ENCODE data around the gene IMP4. TPM values are rescaled to one million over a fixed set of nuclear protein-coding genes. Genes with fewer than 3 reads are reported as not detected.
A peak's percentile ranks its signal among the peaks of the same experiment; 100 is the strongest.
"Not testable (repeated sequence)": the region's sequence is repeated elsewhere in the genome, so short reads cannot be mapped to it uniquely, and the experiment has no call there.

The IMP4 gene
- total RNA-seq, 1 experiment from 2014 or later: 91.6 TPM

DNA sequence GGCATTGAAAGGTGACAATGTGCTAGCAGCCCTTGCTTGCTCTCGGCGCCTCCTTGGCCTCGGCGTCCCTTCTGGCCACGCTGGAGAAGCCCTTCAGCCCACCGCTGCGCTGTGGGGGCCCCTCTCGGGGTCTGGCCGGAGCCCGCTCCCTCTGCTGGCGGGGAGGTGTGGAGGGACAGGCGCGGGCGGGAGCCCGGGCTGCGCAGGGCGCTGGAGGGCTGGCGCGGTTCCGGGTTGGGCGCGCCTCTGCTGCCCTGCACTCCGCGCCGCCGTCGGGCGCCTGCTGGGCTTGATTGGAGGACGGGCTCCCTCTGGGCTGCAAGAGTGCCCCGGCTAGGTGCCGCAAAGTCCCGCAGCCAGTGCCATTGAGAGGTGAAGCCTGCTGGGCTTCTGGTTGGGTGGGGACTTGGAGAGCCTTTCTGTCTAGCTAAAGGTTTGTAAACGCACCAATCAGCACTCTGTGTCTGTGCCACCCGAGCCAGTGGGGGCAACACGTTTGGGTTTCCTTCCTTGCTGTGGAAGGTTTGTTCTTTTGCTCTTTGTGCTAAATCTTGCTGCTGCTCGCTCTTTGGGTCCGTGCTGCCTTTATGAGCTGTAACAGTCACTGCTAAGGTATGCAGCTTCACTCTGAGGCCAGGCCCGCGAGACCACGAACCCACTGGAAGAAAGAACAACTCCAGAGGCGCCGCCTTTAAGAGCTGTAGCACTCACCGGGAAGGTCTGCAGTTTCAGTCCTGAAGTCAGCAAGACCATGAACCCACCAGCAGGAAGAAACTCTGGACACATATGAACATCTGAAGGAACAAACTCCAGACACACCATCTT, 14.8 kb upstream of the IMP4 start:
- DNase-seq: peak; percentile 90
- no peaks in the 10 kb centered on the region for H3K36me3 ChIP-seq (replicated peaks; ENCODE audit: control insufficient read depth, insufficient read depth, low read length)
- peaks cover 6% of the 10 kb centered on the region for H3K27me3 ChIP-seq (ENCODE audit: control insufficient read depth, insufficient read depth, low read length)
- H3K4me3 ChIP-seq (ENCODE audit: insufficient read depth, low read depth, low read length): peak overlapping the region; percentile 36

DNA sequence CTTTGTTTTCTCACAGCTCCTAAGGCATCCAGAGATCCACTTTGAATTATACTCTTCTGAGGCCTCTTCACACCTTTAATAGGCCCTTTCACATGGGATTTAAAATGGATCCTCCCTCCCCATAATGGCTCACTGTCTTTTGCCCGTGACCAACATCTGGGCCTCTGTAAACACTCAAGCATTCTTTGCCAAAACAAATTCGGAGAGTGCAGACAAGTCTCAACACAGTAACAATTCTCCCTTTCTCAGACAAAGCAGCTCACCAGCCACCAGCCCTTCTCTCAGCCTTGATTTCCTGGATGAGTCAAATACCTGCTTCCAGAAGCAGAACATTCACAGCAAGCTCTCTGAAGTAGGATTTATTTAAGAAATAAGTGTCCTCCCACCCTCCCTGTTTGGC, 14.0 kb upstream of the IMP4 start:
- Histone ChIP-seq H3K4me3 (ENCODE audit: insufficient read depth, low read depth, low read length) (no peak overlapping the region), H3K27me3 (ENCODE audit: control insufficient read depth, insufficient read depth, low read length) (peaks cover 6% of the 10 kb centered on the region), H3K36me3 (replicated peaks; ENCODE audit: control insufficient read depth, insufficient read depth, low read length) (no peaks in the 10 kb centered on the region)
- DNase-seq: no peak

DNA sequence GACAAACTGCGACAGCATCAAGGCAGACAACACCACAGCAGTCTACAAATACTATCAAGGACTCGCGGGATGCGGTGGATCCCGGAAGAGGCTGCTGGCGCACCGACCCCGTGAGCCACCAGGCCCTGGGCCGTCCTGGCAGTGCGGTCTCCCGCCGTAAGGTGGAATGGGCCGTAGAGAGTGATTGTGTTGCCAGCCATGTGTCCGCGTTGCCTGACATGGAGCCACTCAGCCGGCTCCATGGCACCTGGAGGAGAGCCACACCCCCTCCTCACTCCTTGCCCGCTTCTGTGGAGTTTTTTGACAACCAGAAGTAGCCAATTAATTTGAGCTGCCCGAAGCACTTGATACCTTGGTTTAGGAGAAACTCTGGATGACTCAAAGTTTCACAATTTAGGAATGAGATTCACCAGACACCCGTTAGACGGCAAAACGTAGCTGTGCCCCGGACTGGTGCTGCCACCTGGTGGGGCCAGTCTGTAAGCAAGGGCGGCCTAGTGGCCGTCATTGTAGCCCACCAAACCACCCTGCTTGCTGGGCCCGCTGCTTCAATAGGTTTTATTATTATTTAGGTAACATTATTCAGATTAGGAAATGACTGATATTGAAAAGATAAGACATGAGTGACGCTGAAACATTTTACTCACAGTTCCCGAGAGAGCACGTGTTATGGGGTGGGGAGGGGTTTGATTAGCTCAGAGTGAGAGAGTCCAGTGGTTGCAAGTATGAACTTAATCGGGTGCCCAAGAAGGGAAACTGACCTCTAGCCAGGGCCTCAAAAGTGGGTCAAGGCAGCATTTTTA, 10.2 kb upstream of the IMP4 start:
- Histone ChIP-seq H3K27me3 (ENCODE audit: control insufficient read depth, insufficient read depth, low read length) (peaks cover 4% of the 10 kb centered on the region), H3K36me3 (replicated peaks; ENCODE audit: control insufficient read depth, insufficient read depth, low read length) (no peaks in the 10 kb centered on the region), H3K4me3 (ENCODE audit: insufficient read depth, low read depth, low read length) (peak overlapping the region; percentile 8; the same call in 1 of the 2 replicates)
- DNase-seq: peak; percentile 86

DNA sequence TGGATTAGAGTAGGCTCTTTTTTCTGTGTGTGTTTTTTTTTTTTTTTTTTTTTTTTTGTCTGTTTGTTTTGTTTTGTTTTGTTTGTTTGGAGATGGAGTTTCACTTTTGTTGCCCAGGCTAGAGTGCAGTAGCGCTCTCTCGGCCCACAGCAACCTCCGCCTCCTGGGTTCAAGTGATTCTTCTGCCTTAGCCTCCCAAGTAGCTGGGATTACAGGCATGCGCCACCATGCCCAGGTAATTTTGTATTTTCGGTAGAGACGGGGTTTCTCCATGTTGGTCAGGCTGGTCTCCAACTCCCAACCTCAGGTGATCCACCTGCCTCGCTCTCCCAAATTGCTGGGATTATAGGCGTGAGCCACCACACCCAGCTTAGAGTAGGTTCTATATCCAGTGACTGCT, 9.4 kb upstream of the IMP4 start:
- not testable (repeated sequence) for DNase-seq; H3K4me3 ChIP-seq (ENCODE audit: insufficient read depth, low read depth, low read length); H3K36me3 ChIP-seq (replicated peaks; ENCODE audit: control insufficient read depth, insufficient read depth, low read length); H3K27me3 ChIP-seq (ENCODE audit: control insufficient read depth, insufficient read depth, low read length)

DNA sequence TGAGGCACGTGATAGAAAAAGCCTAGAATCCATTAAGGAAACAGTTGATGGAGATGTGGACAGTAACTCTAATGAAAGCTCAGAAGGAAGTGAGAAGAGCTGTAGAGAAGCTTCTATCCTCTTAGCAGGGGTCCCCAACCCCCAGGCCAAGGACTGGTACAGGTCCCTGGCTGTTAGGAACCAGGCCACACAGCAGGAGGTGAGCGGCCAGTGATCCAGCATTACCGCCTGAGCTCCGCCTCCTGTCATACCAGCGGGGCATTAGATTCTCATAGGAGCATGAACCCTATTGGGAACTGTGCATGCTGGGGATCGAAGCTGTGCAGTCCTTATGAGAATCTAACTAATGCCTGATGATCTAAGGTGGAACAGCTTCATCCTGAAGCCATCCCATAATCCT, 8.7 kb upstream of the IMP4 start:
- no peak overlapping the region for H3K4me3 ChIP-seq (ENCODE audit: insufficient read depth, low read depth, low read length)
- peaks cover 3% of the 10 kb centered on the region for H3K36me3 ChIP-seq (replicated peaks; ENCODE audit: control insufficient read depth, insufficient read depth, low read length)
- H3K27me3 ChIP-seq (ENCODE audit: control insufficient read depth, insufficient read depth, low read length): peaks cover 2% of the 10 kb centered on the region; the same call in 1 of the 2 replicates
- DNase-seq: no peak

DNA sequence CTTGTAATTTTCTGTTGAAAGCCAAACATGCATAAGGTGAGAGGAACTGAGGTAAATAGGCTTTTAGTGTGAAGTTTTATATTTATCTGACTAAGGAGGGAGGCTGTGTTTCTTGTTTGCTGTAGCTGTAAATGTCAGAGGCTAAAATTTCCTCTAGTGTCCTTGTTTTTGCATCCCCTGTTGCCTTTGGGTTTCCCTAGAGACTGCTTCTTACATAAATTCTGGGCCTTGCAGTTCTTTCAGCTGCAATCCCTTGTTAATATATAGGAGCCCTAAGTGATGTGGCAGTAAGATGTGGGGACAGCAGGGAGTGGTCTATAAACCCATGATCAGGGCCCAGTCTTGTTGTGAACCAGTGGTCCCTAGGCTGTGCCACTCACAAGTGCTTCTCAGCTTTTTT, 7.5 kb upstream of the IMP4 start:
- Histone ChIP-seq H3K4me3 (ENCODE audit: insufficient read depth, low read depth, low read length) (no peak overlapping the region), H3K36me3 (replicated peaks; ENCODE audit: control insufficient read depth, insufficient read depth, low read length) (peaks cover 3% of the 10 kb centered on the region), H3K27me3 (ENCODE audit: control insufficient read depth, insufficient read depth, low read length) (peaks cover 2% of the 10 kb centered on the region; the same call in 1 of the 2 replicates)
- DNase-seq: no peak

DNA sequence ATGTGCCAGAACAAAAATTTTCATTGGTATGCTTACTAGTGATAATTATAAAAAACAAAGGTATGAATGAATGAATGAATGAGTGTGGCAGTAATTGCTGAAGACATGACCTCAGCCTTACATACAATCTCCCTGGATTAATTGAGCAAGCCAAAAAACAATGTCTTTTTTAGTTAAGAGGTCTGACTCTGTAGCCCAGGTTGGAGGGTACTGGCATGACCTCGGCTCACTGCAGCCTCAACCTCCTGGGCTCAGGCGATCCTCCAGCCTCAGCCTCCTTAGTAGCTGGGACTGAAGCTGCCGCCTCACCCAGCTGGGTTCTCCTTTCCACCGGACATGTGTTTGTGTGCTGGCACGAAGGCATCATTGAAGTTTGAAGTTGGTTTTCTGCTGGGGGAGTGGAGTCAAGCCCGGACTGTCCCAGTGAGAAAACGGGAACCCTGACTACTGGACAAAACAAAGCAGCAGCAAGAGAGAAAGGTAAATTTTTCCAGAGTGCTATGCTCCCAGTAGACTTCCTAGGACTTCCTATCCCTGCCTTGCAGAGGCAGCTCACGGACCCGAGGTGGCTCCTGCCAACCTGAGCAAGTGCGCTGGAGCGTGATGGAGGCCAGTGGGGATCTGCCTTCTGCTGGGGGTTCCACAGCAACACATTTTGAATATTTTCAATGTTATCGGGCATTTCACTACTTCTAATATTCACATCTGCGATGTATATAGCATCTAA, 6.4 kb upstream of the IMP4 start:
- peak overlapping the region; percentile 23 for H3K4me3 ChIP-seq (ENCODE audit: insufficient read depth, low read depth, low read length)
- H3K27me3 ChIP-seq (ENCODE audit: control insufficient read depth, insufficient read depth, low read length): peaks cover 2% of the 10 kb centered on the region; the same call in 1 of the 2 replicates
- H3K36me3 ChIP-seq (replicated peaks; ENCODE audit: control insufficient read depth, insufficient read depth, low read length): peaks cover 3% of the 10 kb centered on the region
- no peak for DNase-seq

DNA sequence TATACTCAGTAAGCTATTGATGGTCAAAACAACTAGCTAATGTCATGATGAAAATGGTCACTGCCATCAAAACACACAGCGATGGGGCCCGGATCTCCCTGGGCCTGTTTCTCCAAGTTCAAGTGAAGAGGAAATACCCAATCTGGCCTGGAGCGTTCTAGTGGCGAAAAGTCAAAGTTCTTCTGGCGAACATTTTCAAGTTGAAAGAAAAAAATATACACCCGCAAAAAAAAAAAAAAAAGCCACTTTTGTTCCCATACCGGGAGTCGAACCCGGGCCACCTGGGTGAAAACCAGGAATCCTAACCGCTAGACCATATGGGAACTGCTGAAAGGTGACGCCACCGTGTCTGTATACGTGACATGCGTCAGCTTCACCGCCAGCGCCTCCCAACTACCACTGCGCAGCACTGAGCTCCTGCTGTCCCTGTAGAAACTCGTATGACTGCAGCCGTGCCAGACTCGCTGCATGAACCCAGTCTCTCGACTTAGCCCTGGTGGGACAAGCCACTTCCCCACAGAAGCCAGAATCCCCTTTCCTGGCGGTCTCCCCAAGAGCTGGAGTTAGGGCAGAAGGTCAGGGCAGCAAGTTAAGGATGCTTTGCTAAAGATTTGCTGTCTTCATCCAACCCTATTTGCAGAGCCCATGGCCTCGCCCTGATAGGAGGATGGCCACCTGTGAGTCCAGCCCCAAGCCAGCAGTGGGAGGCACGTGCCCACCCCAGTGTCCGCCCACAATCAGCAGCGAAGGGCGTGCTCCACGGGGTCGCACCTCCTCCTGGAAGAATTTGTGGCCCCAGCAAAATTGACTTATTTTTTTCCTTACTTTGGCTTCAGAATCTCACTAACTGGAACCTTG, 5.6 kb upstream of the IMP4 start:
- DNase-seq: peak; percentile 90
- H3K4me3 ChIP-seq (ENCODE audit: insufficient read depth, low read depth, low read length): peak overlapping the region; percentile 67
- H3K27me3 ChIP-seq (ENCODE audit: control insufficient read depth, insufficient read depth, low read length): peaks cover 1% of the 10 kb centered on the region; the same call in 1 of the 2 replicates
- peaks cover 3% of the 10 kb centered on the region for H3K36me3 ChIP-seq (replicated peaks; ENCODE audit: control insufficient read depth, insufficient read depth, low read length)

DNA sequence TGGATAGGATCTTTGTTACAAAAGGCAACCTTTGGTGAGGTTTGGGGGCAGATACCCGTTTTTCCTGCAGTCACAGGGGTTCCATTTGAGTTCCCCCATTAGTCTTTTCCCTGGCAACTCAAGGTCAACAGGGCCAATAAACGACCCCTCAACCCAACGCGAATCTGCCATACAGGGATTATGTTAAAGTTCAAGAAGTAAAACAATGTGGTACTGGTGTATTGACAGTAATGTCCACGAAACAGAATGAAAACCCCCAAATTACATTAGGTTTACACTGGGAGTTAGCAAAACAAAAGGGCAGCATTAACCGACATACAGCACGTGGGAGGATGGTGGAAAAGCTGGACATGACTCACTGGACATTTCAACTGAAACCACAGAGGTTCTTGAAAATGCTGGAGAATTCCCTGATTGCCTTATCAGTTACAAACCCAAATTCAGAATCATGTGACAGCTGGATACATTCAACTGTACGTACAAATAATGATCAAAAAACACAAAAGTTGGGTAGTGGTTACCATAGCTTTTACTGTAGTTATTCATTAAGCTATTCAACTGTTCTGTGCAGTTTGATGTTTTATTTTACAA, 4.9 kb upstream of the IMP4 start:
- Histone ChIP-seq H3K36me3 (replicated peaks; ENCODE audit: control insufficient read depth, insufficient read depth, low read length) (peaks cover 3% of the 10 kb centered on the region), H3K27me3 (ENCODE audit: control insufficient read depth, insufficient read depth, low read length) (no peaks in the 10 kb centered on the region), H3K4me3 (ENCODE audit: insufficient read depth, low read depth, low read length) (peak overlapping the region; percentile 67)
- DNase-seq: no peak

DNA sequence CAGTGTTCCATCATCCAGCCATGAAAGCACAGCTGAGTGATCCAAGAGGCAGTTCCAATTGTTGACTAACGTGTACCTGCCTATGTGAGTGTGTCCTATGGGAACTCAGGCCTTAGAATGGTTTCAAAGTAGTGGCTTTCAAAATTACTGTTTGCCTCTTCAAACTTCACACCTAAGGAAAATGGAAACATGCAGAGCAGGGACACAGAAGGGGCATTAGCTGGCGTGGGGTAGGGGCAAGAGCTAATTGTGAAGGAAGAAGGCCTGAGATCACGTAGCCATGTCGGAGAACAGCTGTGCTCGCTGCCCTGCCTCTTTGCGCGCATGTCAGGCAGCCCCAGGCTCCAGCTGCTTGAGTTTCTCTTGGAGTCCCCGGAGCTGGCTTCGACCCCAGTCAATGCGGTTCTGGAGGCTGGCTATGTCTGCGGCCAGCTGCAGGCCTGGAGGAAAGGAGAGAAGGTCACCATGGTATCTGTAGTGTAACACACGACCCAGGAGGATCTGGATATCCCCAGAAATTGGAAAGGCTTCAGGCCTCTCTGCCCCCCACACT, 3.8 kb upstream of the IMP4 start:
- Histone ChIP-seq H3K27me3 (ENCODE audit: control insufficient read depth, insufficient read depth, low read length) (no peaks in the 10 kb centered on the region), H3K36me3 (replicated peaks; ENCODE audit: control insufficient read depth, insufficient read depth, low read length) (peaks cover 3% of the 10 kb centered on the region), H3K4me3 (ENCODE audit: insufficient read depth, low read depth, low read length) (no peak overlapping the region)
- no peak for DNase-seq

DNA sequence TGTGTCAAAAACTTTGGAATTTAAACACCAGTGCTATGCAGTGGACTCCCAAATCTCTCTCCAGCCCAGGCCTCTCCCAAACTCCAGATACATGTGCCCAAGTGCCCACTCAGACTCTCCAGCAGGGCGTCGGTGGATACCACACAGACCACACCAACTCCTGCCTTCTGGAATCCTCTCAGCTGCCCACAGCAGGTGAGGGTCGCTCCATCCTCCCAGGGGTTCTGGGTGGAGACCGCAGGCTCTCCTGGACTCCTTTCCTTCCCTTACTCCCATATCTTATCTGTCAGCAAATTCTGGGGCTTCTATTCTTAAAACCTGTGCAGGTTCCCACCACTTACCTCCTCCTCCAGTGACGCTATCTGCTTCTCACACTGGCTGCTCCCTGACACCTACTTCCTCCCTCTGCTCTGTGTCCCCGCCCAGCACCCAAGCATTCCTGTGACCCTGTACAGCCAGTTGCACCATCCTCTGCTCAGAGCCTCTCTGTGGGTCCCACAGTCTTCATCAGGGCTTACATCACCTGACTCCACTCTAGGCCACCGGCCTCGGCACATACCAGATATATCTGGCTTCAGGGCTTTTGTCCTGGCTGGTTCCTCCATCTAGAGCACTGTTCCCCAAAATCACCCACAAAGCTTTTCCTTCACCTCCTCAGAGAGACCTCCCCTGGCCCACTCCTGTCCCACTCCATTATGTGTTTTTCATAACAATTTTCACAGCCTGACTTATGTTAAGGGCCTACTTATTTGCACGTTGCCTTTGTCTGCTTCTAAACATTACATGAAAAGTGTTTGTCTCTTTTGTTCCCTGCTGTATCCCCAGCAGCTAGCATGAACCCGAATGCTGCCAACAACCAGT, 2.6 kb upstream of the IMP4 start:
- Histone ChIP-seq H3K27me3 (ENCODE audit: control insufficient read depth, insufficient read depth, low read length) (no peaks in the 10 kb centered on the region), H3K36me3 (replicated peaks; ENCODE audit: control insufficient read depth, insufficient read depth, low read length) (peaks cover 12% of the 10 kb centered on the region), H3K4me3 (ENCODE audit: insufficient read depth, low read depth, low read length) (no peak overlapping the region)
- no peak for DNase-seq

DNA sequence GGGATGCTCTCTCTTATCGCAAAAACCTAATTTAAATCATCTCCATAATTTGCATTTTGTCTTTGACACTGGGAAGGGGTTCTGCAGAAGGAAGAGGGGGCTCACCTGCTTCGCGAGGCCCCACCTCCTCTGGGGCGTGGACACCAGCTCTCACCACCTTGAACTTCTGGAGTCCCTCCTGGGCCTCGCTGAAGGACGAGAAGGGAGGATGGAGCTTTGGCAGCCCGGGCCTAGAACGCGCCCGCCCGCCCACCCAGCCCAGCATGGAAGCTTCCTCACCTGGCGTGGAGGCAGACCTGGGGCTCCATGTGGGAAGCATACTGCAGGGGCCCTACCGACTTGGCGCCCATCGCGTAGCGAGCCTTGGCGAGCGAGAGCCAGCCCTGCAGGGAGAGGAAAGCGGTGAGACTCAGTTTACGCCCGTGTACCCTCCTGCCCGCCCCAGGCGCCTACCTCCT, 1.1 kb upstream of the IMP4 start:
- Histone ChIP-seq H3K27me3 (ENCODE audit: control insufficient read depth, insufficient read depth, low read length) (no peaks in the 10 kb centered on the region), H3K36me3 (replicated peaks; ENCODE audit: control insufficient read depth, insufficient read depth, low read length) (peaks cover 25% of the 10 kb centered on the region), H3K4me3 (ENCODE audit: insufficient read depth, low read depth, low read length) (peak overlapping the region; percentile 97)
- DNase-seq: peak; percentile 78
